IMR-90 (cell line): Measurements from ENCODE around the gene MRPS34. TPM values are rescaled to one million over a fixed set of nuclear protein-coding genes. Genes with fewer than 3 reads are reported as not detected.

Source experiments
- ATAC-seq: fragments of 200-7000 bp; cut with Tn5 transposase; 2 replicates; pipeline ENCODE4 v1.9.1; 2020; ENCODE audit warnings: low read depth, mild to moderate bottlenecking, moderate library complexity
- BruUV-seq: library from RNA; stranded (reverse); fragments of 400-500 nt; replicated peaks from 2 replicates; lab custom pipeline; 2021; lab: Mats Ljungman, UMichigan
- CTCF ChIA-PET: fragments of 300-600 bp; formaldehyde crosslinking; extraction: SDS; loops from one replicate; lab custom pipeline; 2021; ENCODE audit warnings: antibody characterized with exemption; lab: Yijun Ruan, JAX
- POLR2A ChIA-PET: fragments of 300-600 bp; sonication (Branson Sonifier 250); formaldehyde crosslinking; loops from one replicate; lab custom pipeline; 2022; ENCODE audit warnings: antibody characterized with exemption; ENCODE audit not compliant: unreplicated experiment; lab: Charles Lee
- DNase-seq: peaks from one replicate; pipeline ENCODE4 v3.0.0; 2013
- H2AFZ ChIP-seq: replicated peaks from 2 replicates; pipeline ENCODE3; 2013; ENCODE audit warnings: low read length, mild to moderate bottlenecking; ENCODE audit not compliant: poor library complexity
- H2AK5ac ChIP-seq: 2 replicates; pipeline ENCODE4 v1.6.1; 2013; ENCODE audit warnings: low read depth, low read length, inconsistent platforms
- H2AK9ac ChIP-seq: replicated peaks from 2 replicates; pipeline ENCODE3; 2013; ENCODE audit warnings: mild to moderate bottlenecking, low read depth, low read length, moderate library complexity; ENCODE audit not compliant: poor library complexity
- H2BK120ac ChIP-seq: 2 replicates; pipeline ENCODE4 v1.6.1; 2013; ENCODE audit warnings: low read depth, low read length, inconsistent platforms
- H2BK15ac ChIP-seq: 3 replicates; pipeline ENCODE4 v1.6.1; 2013; ENCODE audit warnings: low read depth, low read length, inconsistent platforms
- H2BK20ac ChIP-seq: 2 replicates; pipeline ENCODE4 v1.6.1; 2013; ENCODE audit warnings: low read depth, mild to moderate bottlenecking, inconsistent platforms, low read length, moderate library complexity
- H2BK5ac ChIP-seq: 2 replicates; pipeline ENCODE4 v1.6.1; 2013; ENCODE audit warnings: mild to moderate bottlenecking, low read depth, low read length, inconsistent platforms; ENCODE audit not compliant: poor library complexity, severe bottlenecking
- H3K14ac ChIP-seq: replicated peaks from 2 replicates; pipeline ENCODE4 v1.6.1; 2013; ENCODE audit warnings: low read depth, low read length, inconsistent platforms
- H3K18ac ChIP-seq: 2 replicates; pipeline ENCODE4 v1.6.1; 2013; ENCODE audit warnings: low read depth, low read length, control low read depth
- H3K23ac ChIP-seq: 2 replicates; pipeline ENCODE4 v1.6.1; 2013; ENCODE audit warnings: low read depth, low read length, inconsistent platforms
- H3K27ac ChIP-seq: 2 replicates; pipeline ENCODE4 v1.5.1; 2013; ENCODE audit warnings: mild to moderate bottlenecking, control low read depth, low read length; ENCODE audit not compliant: insufficient read depth
- H3K27me3 ChIP-seq: 2 replicates; pipeline ENCODE4 v1.6.1; 2013; ENCODE audit warnings: low read length; ENCODE audit not compliant: control insufficient read depth, insufficient read depth
- H3K36me3 ChIP-seq: 2 replicates; pipeline ENCODE4 v1.6.1; 2013; ENCODE audit warnings: low read length, mixed read lengths; ENCODE audit not compliant: control insufficient read depth, insufficient read depth
- H3K4ac ChIP-seq: 2 replicates; pipeline ENCODE4 v1.6.1; 2013; ENCODE audit warnings: low read depth, low read length, inconsistent platforms
- H3K4me1 ChIP-seq: 2 replicates; pipeline ENCODE4 v1.6.1; 2013; ENCODE audit warnings: low read length, mixed read lengths; ENCODE audit not compliant: control insufficient read depth, insufficient read depth
- H3K4me2 ChIP-seq: 2 replicates; pipeline ENCODE4 v1.6.1; 2013; ENCODE audit warnings: low read depth, mild to moderate bottlenecking, control low read depth, low read length, moderate library complexity
- H3K4me3 ChIP-seq: 2 replicates; pipeline ENCODE4 v1.5.1; 2013; ENCODE audit warnings: low read depth, mild to moderate bottlenecking, control low read depth, low read length, moderate library complexity; ENCODE audit not compliant: insufficient read depth
- H3K56ac ChIP-seq: 2 replicates; pipeline ENCODE4 v1.6.1; 2013; ENCODE audit warnings: low read length, inconsistent platforms; ENCODE audit not compliant: insufficient read depth; ENCODE audit errors: extremely low read depth
- H3K79me1 ChIP-seq, 2 experiments: 2 replicates each; pipeline ENCODE4 v1.6.1; 2013; ENCODE audit warnings: low read length in 2 of 2, inconsistent platforms in 1 of 2, low read depth in 1 of 2
- H3K9ac ChIP-seq: 2 replicates; pipeline ENCODE4 v1.6.1; 2013; ENCODE audit warnings: low read depth, low read length, control low read depth
- H3K9me1 ChIP-seq: 2 replicates; pipeline ENCODE4 v1.6.1; 2013; ENCODE audit warnings: low read length, inconsistent platforms; ENCODE audit not compliant: insufficient read depth
- H3K9me3 ChIP-seq: 2 replicates; pipeline ENCODE4 v1.6.1; 2013; ENCODE audit warnings: low read length; ENCODE audit not compliant: control insufficient read depth, insufficient read depth
- H4K20me1 ChIP-seq: 2 replicates; pipeline ENCODE4 v1.6.1; 2013; ENCODE audit warnings: low read length, inconsistent platforms; ENCODE audit not compliant: insufficient read depth
- H4K5ac ChIP-seq: 2 replicates; pipeline ENCODE4 v1.6.1; 2013; ENCODE audit warnings: mild to moderate bottlenecking, low read depth, low read length, control low read depth
- H4K8ac ChIP-seq, 2 experiments: 2 replicates each; pipeline ENCODE4 v1.6.1; 2013; ENCODE audit warnings: low read depth in 2 of 2, low read length in 2 of 2, control low read depth in 1 of 2, inconsistent platforms in 1 of 2
- H4K91ac ChIP-seq: 2 replicates; pipeline ENCODE4 v1.6.1; 2013; ENCODE audit warnings: low read depth, low read length, inconsistent platforms; ENCODE audit not compliant: insufficient read depth
- BHLHE40 ChIP-seq: fragments of 150-350 bp; IDR thresholded peaks from 2 replicates; pipeline ENCODE4 v1.6.1; 2016; ENCODE audit warnings: mild to moderate bottlenecking, low read depth, low read length
- CEBPB ChIP-seq: IDR thresholded peaks from 2 replicates; pipeline ENCODE4 v1.6.1; 2012; ENCODE audit warnings: low read depth, low read length, improper control_type of control experiment
- CHD1 ChIP-seq: IDR thresholded peaks from 2 replicates; pipeline ENCODE4 v1.6.1; 2012; ENCODE audit warnings: low read depth, low read length, improper control_type of control experiment
- ELK1 ChIP-seq: fragments of 150-350 bp; IDR thresholded peaks from 2 replicates; pipeline ENCODE4 v1.6.1; 2016; ENCODE audit warnings: low read depth, mild to moderate bottlenecking, low read length, moderate library complexity, borderline replicate concordance
- FOS ChIP-seq: fragments of 150-350 bp; IDR thresholded peaks from 2 replicates; pipeline ENCODE4 v1.6.1; 2016; ENCODE audit warnings: low read depth, low read length
- MXI1 ChIP-seq: IDR thresholded peaks from 2 replicates; pipeline ENCODE4 v1.6.1; 2012; ENCODE audit warnings: low read depth, mild to moderate bottlenecking, low read length, moderate library complexity, borderline replicate concordance
- POLR2A ChIP-seq: IDR thresholded peaks from 2 replicates; pipeline ENCODE4 v1.6.1; 2012; ENCODE audit warnings: mild to moderate bottlenecking, low read depth, low read length
- RAD21 ChIP-seq: IDR thresholded peaks from 2 replicates; pipeline ENCODE4 v1.6.1; 2012; ENCODE audit warnings: low read length, improper control_type of control experiment
- RCOR1 ChIP-seq: IDR thresholded peaks from 2 replicates; pipeline ENCODE4 v1.6.1; 2012; ENCODE audit warnings: mild to moderate bottlenecking, low read length, improper control_type of control experiment; ENCODE audit not compliant: insufficient replicate concordance
- SMC3 ChIP-seq: fragments of 150-350 bp; IDR thresholded peaks from 2 replicates; pipeline ENCODE4 v1.6.1; 2016; ENCODE audit warnings: low read depth, mild to moderate bottlenecking, antibody characterized with exemption, low read length, moderate library complexity
- USF2 ChIP-seq: fragments of 150-350 bp; IDR thresholded peaks from 2 replicates; pipeline ENCODE4 v1.6.1; 2017; ENCODE audit warnings: mild to moderate bottlenecking, antibody characterized with exemption, low read length, low read depth
- WGBS, 2 experiments: methylation state at CpG; one replicate each; pipeline versions ENCODE4 v1.1.5 to v1.1.7; 2013; ENCODE audit warnings: missing lambda C conversion rate in 2 of 2; ENCODE audit not compliant: insufficient read length in 1 of 2; ENCODE audit errors: extremely low coverage in 2 of 2; 5-methylcytosine and 5-hydroxymethylcytosine counted together
- dilution Hi-C: fragments of 300-500 bp; cut with HindIII; formaldehyde crosslinking; loops from one replicate; pipeline ENCODE4 v1.14.3; 2018; ENCODE audit warnings: low sequenced_read_pairs; ENCODE audit not compliant: unreplicated experiment
- in situ Hi-C: fragments of 300-500 bp; cut with MboI; formaldehyde crosslinking; loops from 3 replicates; pipeline ENCODE4 v1.14.3; 2019; ENCODE audit warnings: low sequenced_read_pairs, inconsistent platforms, mixed read lengths
- intact Hi-C: fragments of 100-400 bp; cut with micrococcal nuclease; formaldehyde crosslinking; loops from 2 replicates; pipeline ENCODE4 v1.10.0; 2022
- polyA plus RNA-seq, 3 experiments: library from polyadenylated mRNA; depleted of rRNA; stranded (reverse); fragments of >200 nt; gene quantifications; 2 replicates each; pipeline ENCODE4 v1.2.3, GENCODE V29; 2012; ENCODE audit warnings: low replicate concordance in 1 of 3
- total RNA-seq: library from RNA; depleted of rRNA; stranded (reverse); fragments of >200 nt; gene quantifications from 2 replicates; pipeline ENCODE4 v1.2.3, GENCODE V29; 2012

The MRPS34 gene
- total and polyA plus RNA-seq, 2 of the 4 experiments (the other 2 are of a cell fraction) = 68.5 to 80.4 TPM

- ChIA-PET POLR2A (no interaction called here), CTCF (no interaction called here)
- no peak for TF ChIP-seq CHD1
- no peak for TF ChIP-seq SMC3
- no peak for TF ChIP-seq FOS
- no peak for TF ChIP-seq POLR2A
- TF ChIP-seq ELK1 = no peak
- TF ChIP-seq USF2 = no peak
- TF ChIP-seq RAD21 = no peak
- TF ChIP-seq CEBPB = no peak
- TF ChIP-seq BHLHE40 = no peak
- no peak for TF ChIP-seq MXI1
- TF ChIP-seq RCOR1 = no peak
- Histone ChIP-seq H3K14ac (no peak overlapping the region), H3K4me2 (no peak overlapping the region), H3K4me1 (no peaks in the 10 kb centered on the region), H3K27me3 (no peaks in the 10 kb centered on the region), H4K5ac (no peak overlapping the region), H4K91ac (no peak overlapping the region), H3K9ac (no peak overlapping the region), H2AK9ac (no peak overlapping the region), H3K27ac (no peak overlapping the region), H2BK15ac (no peak overlapping the region), H3K4me3 (no peak overlapping the region), H3K18ac (no peak overlapping the region), H2BK5ac (no peak overlapping the region), H2BK20ac (no peak overlapping the region), H3K9me3 (no peaks in the 10 kb centered on the region), H3K23ac (no peak overlapping the region), H2AK5ac (no peak overlapping the region), H4K8ac (no peak overlapping the region), H3K79me1 (peaks cover 15 to 30% of the 10 kb centered on the region in 2 experiments; a peak in 2 of 4 replicates), H4K20me1 (peaks cover 4% of the 10 kb centered on the region; the same call in 1 of the 2 replicates), H3K36me3 (peaks cover 60% of the 10 kb centered on the region), H3K9me1 (peaks cover 6% of the 10 kb centered on the region; the same call in 1 of the 2 replicates), H3K4ac (no peak overlapping the region), H3K56ac (no peak overlapping the region), H2AFZ (no peak overlapping the region), H2BK120ac (no peak overlapping the region)
- dilution Hi-C loops = no loop called here
- in situ Hi-C loops = no loop called here
- intact Hi-C loops = no loop called here
- no TSS peak for BruUV-seq
- no peak for ATAC-seq
- no peak for DNase-seq
- 97% methylated on average over 14 of the region's 16 CpGs; no CpG with 5 or more reads in 1 of the 2 experiments for whole genome bisulfite sequencing, 2 experiments
These were observed 21.0 kb downstream of the MRPS34 start for GRCh38 chr16:1751946-1752345.
